ENCODE measurements around the gene PDE7B. TPM values are rescaled to one million over a fixed set of nuclear protein-coding genes. Genes with fewer than 3 reads are reported as not detected.

PDE7B gene
- polyA plus RNA-seq, 1 of the 3 experiments (the other 2 are of a cell fraction): 1.9 TPM

- no peak overlapping the region; a peak in 1 of 4 replicates for H3K4me3 ChIP-seq (ENCODE audit: low read depth in 2 of 2, low read length in 1 of 2)
- no peak overlapping the region for H3K4me2 ChIP-seq
- peaks cover 2% of the 10 kb centered on the region for H3F3A ChIP-seq (replicated peaks; ENCODE audit: insufficient read depth)
- no peaks in the 10 kb centered on the region for H3K27me3 ChIP-seq (ENCODE audit: insufficient read depth)
- POLR2A ChIA-PET: interaction anchor here (0.7 kb wide), 1 partner anchor 128 kb away, joined by 3 read pairs; no protein-coding TSS in a partner anchor
- peaks cover 0 to 6% of the 10 kb centered on the region in 2 experiments; a peak in 1 of 4 replicates for H3K4me1 ChIP-seq (ENCODE audit: control insufficient read depth in 1 of 2, insufficient read depth in 2 of 2, low read depth in 1 of 2, low read length in 1 of 2)
- no peak overlapping the region for H3K27ac ChIP-seq (ENCODE audit: low read depth in 2 of 2, low read length in 1 of 2)
- CTCF ChIA-PET: interaction anchor here (0.6 to 1.7 kb wide), 19 partner anchors 8 to 406 kb away, joined by 3 to 12 read pairs (median 4); no protein-coding TSS in a partner anchor
- no peaks in the 10 kb centered on the region for H3K9me3 ChIP-seq
- TF ChIP-seq YY1 (IDR thresholded peaks at IDR 0.05; ENCODE audit: low read depth) (no peak), JUND (IDR thresholded peaks at IDR 0.05) (no peak), IRF3 (IDR thresholded peaks at IDR 0.05; ENCODE audit: low read depth, low read length) (no peak), MXI1 (IDR thresholded peaks at IDR 0.05; ENCODE audit: low read depth, low read length) (no peak), SMC3 (IDR thresholded peaks at IDR 0.05; ENCODE audit: low read depth, low read length) (peak; percentile 59), EZH2phosphoT487 (IDR thresholded peaks at IDR 0.05; ENCODE audit: borderline replicate concordance, low read depth) (no peak), TCF12 (IDR thresholded peaks at IDR 0.05) (no peak), RAD21 (IDR thresholded peaks at IDR 0.05; ENCODE audit: low read length) (peak; percentile 65), MEF2A (IDR thresholded peaks at IDR 0.05; ENCODE audit: borderline replicate concordance, low read depth) (no peak), GABPA (IDR thresholded peaks at IDR 0.05; ENCODE audit: low read depth) (no peak), MAX (IDR thresholded peaks at IDR 0.05; ENCODE audit: low read depth) (no peak), CTCF (IDR thresholded peaks at IDR 0.05) (peak; percentile 55), FOXM1 (IDR thresholded peaks at IDR 0.05; ENCODE audit: low read depth) (no peak), NRF1 (IDR thresholded peaks at IDR 0.05; ENCODE audit: low read depth, low read length) (no peak)
- no peak overlapping the region for H3K9ac ChIP-seq
- H4K20me1 ChIP-seq (ENCODE audit: insufficient read depth): no peaks in the 10 kb centered on the region
- H3K9me2 ChIP-seq: no peaks in the 10 kb centered on the region
- DNase-seq: peak; percentile 41
- no peaks in the 10 kb centered on the region for H3K79me2 ChIP-seq (ENCODE audit: insufficient read depth)
- no peaks in the 10 kb centered on the region for H3K36me3 ChIP-seq (replicated peaks in 1 of 2; ENCODE audit: control insufficient read depth in 1 of 2, insufficient read depth in 2 of 2, low read length in 1 of 2)
- WGBS (ENCODE audit: low lambda C conversion rate): 77% methylated on average over 9 of the region's 9 CpGs
- no peak overlapping the region for H2AFZ ChIP-seq (ENCODE audit: low read depth)
These were observed 58.4 kb downstream of the PDE7B start for GRCh38 chr6:135909737-135910387.

All from SK-N-SH (cell line).